GM23248 (cell line): ENCODE measurements around the gene RNF183.

Experiments used
- EZH2 ChIP-seq: fragments of 200-600 bp; sonication (generic); IDR thresholded peaks from 2 replicates; pipeline ENCODE4 v1.6.1; 2018; ENCODE audit warnings: antibody characterized with exemption, mild to moderate bottlenecking; ENCODE audit not compliant: insufficient read depth, poor library complexity, severe bottlenecking
- EZH2phosphoT487 ChIP-seq: fragments of 200-600 bp; sonication (generic); IDR thresholded peaks from 2 replicates; pipeline ENCODE4 v1.6.1; 2018; ENCODE audit warnings: antibody characterized with exemption, moderate library complexity, mild to moderate bottlenecking, low read depth; ENCODE audit not compliant: insufficient read depth

DNA sequence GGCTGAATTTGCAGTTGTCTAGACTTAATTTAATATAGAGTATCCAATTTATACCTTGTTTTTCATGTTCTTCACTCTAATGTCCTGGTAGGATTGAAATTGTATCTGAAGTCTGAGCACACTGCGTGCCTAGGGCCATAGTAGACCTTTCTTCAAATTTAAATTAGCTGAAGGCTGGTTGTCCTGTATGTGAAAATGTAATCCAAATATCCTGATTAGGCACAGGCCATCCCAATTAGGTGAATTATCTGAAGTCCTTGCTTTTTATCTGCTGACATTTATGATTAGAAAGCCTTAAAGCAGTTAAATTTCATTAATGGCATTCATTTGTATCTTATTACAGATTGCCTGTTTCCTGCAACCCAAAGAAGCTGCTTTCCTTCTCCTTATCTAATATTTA lies 48.2 kb downstream of the RNF183 start:
- TF ChIP-seq EZH2 (no peak), EZH2phosphoT487 (no peak)
